Endodermal cell (in vitro differentiated cells): Measurements from ENCODE around the gene UROC1. TPM values are rescaled to one million over a fixed set of nuclear protein-coding genes. Genes with fewer than 3 reads are reported as not detected.

Experiments used
- DNase-seq: peaks from one replicate; pipeline ENCODE4 v3.0.0-alpha.2; 2017
- H3K27ac ChIP-seq: 2 replicates; pipeline ENCODE4 v1.5.1; 2013; ENCODE audit warnings: mild to moderate bottlenecking, low read depth, low read length, moderate library complexity
- H3K27me3 ChIP-seq: 2 replicates; pipeline ENCODE4 v1.6.1; 2013; ENCODE audit warnings: mild to moderate bottlenecking, low read length, moderate library complexity; ENCODE audit not compliant: insufficient read depth, control insufficient read depth, poor library complexity, severe bottlenecking
- H3K36me3 ChIP-seq: 2 replicates; pipeline ENCODE4 v1.7.0; 2013; ENCODE audit warnings: mild to moderate bottlenecking, low read length, moderate library complexity; ENCODE audit not compliant: control insufficient read depth, insufficient read depth
- H3K4me1 ChIP-seq: one replicate; pipeline ENCODE4 v1.7.0; 2013; ENCODE audit warnings: low read length; ENCODE audit not compliant: control insufficient read depth, insufficient read depth
- H3K4me3 ChIP-seq: 2 replicates; pipeline ENCODE4 v1.5.1; 2013; ENCODE audit warnings: mild to moderate bottlenecking, low read length, moderate library complexity
- H3K9ac ChIP-seq: 2 replicates; pipeline ENCODE4 v1.6.1; 2013; ENCODE audit warnings: mild to moderate bottlenecking, low read length, moderate library complexity; ENCODE audit not compliant: poor library complexity, severe bottlenecking; ENCODE audit errors: extremely low read depth
- H3K9me3 ChIP-seq: 2 replicates; pipeline ENCODE4 v1.6.1; 2013; ENCODE audit warnings: mild to moderate bottlenecking, low read length, moderate library complexity; ENCODE audit not compliant: control insufficient read depth
- H3K27ac Mint-ChIP-seq: 2 replicates; pipeline ENCODE4 v1.8.0; 2020; ENCODE audit warnings: mixed read lengths
- H3K27me3 Mint-ChIP-seq: 2 replicates; pipeline ENCODE4 v1.8.0; 2021; ENCODE audit warnings: mild to moderate bottlenecking, mixed read lengths; ENCODE audit not compliant: insufficient read depth
- H3K36me3 Mint-ChIP-seq: 2 replicates; pipeline ENCODE4 v1.8.0; 2020; ENCODE audit warnings: low read depth, mixed read lengths
- H3K4me1 Mint-ChIP-seq: 2 replicates; pipeline ENCODE4 v1.8.0; 2020; ENCODE audit warnings: mixed read lengths
- H3K4me3 Mint-ChIP-seq: 2 replicates; pipeline ENCODE4 v1.8.0; 2020; ENCODE audit warnings: mild to moderate bottlenecking, moderate library complexity, mixed read lengths
- H3K9me3 Mint-ChIP-seq: 2 replicates; pipeline ENCODE4 v1.8.0; 2020; ENCODE audit warnings: mild to moderate bottlenecking, mixed read lengths
- CTCF ChIP-seq: fragments of 200-600 bp; sonication (generic); conservative IDR thresholded peaks from 2 replicates; pipeline ENCODE4 v1.5.0; 2021; ENCODE audit warnings: antibody characterized with exemption, mild to moderate bottlenecking
- WGBS, 2 experiments: methylation state at CpG; one replicate each; pipeline versions ENCODE4 v1.1.5 to v1.1.7; 2013; ENCODE audit warnings: missing lambda C conversion rate in 2 of 2, mixed read lengths in 1 of 2; ENCODE audit not compliant: insufficient coverage in 1 of 2, insufficient read length in 1 of 2; 5-methylcytosine and 5-hydroxymethylcytosine counted together
- long read RNA-seq, 4 experiments: library from polyadenylated mRNA in 2 of 4; library from RNA in 1 of 4; library from capped mRNA in 1 of 4; stranded (forward) in 3 of 4; unstranded in 1 of 4; transcript quantifications; one replicate each; pipeline ENCODE4 v2.0.0, GENCODE V29; 2020 to 2021; ENCODE audit warnings: inconsistent platforms in 1 of 4
- polyA plus RNA-seq, 2 experiments: library from polyadenylated mRNA; stranded (reverse); fragments of 50-300 nt; gene quantifications; one replicate each; pipeline ENCODE4 v1.2.3, GENCODE V29; 2013
- total RNA-seq, 2 donors: library from RNA; stranded (reverse); fragmentation: NEBNext Ultra II Directional in 1 of 2; extraction: Animal tissue kit (Norgen Biotek cat#: 25700) in 1 of 2; gene quantifications; 2 replicates in 1 of 2; 3 replicates in 1 of 2; pipeline ENCODE4 v1.2.1, GENCODE V29; 2021

Gene UROC1
- not detected for total RNA-seq
- not detected for polyA plus RNA-seq (2013, experiment 1 of 2)
- not detected for polyA plus RNA-seq (2013, experiment 2 of 2)
- long read RNA-seq, experiment 1 = 0 reads
- long read RNA-seq, experiment 2 = 0 reads
- long read RNA-seq, experiment 3 = 0 reads
- long read RNA-seq, experiment 4 = 0 reads

GRCh38 chr3:126517291-126517951 lies at the start of gene UROC1:
Gene UROC1 (minus strand): TSS chr3:126517773. CDS start chr3:126517719, 54 bp downstream.
- H3K36me3 ChIP-seq = no peaks in the 10 kb centered on the region
- H3K9ac ChIP-seq = no peak within 1 kb of the TSS
- no peak within 1 kb of the TSS for H3K27ac ChIP-seq
- Mint-ChIP-seq H3K27me3 (peaks cover 3% of the 10 kb centered on the region), H3K4me3 (no peak within 1 kb of the TSS), H3K36me3 (no peaks in the 10 kb centered on the region), H3K4me1 (peaks cover 11% of the 10 kb centered on the region), H3K27ac (peak within 1 kb of the TSS; percentile 72), H3K9me3 (no peaks in the 10 kb centered on the region)
- no peaks in the 10 kb centered on the region for H3K9me3 ChIP-seq
- no peak for TF ChIP-seq CTCF
- H3K4me1 ChIP-seq = peaks cover 7% of the 10 kb centered on the region
- DNase-seq = no peak
- H3K27me3 ChIP-seq = peaks cover 1% of the 10 kb centered on the region
- WGBS, 2 experiments = 95 to 98% methylated on average over 7 to 16 of the region's 16 CpGs
- H3K4me3 ChIP-seq = no peak within 1 kb of the TSS

GRCh38 chr3:126562737-126563276 lies 45.2 kb upstream of the UROC1 start:
- no peak for TF ChIP-seq CTCF
- Mint-ChIP-seq H3K27ac (no peak overlapping the region), H3K4me3 (no peak overlapping the region), H3K4me1 (peaks cover 8% of the 10 kb centered on the region), H3K36me3 (no peaks in the 10 kb centered on the region), H3K9me3 (peaks cover 5% of the 10 kb centered on the region), H3K27me3 (peaks cover 1% of the 10 kb centered on the region)
- Histone ChIP-seq H3K9me3 (no peaks in the 10 kb centered on the region), H3K27me3 (no peaks in the 10 kb centered on the region), H3K4me3 (no peak overlapping the region), H3K27ac (no peak overlapping the region), H3K36me3 (no peaks in the 10 kb centered on the region), H3K9ac (no peak overlapping the region), H3K4me1 (peaks cover 5% of the 10 kb centered on the region)
- 57 to 91% methylated on average over 1 to 2 of the region's 2 CpGs for WGBS, 2 experiments
- DNase-seq = no peak

- no peak within 1 kb of the TSS for H3K4me3 ChIP-seq
- H3K27ac Mint-ChIP-seq = no peak within 1 kb of the TSS
Measured at GRCh38 chr3:126558336-126559071, 40.9 kb upstream of the UROC1 start, which contains the start of gene C3orf22. Gene C3orf22 (minus strand): TSS chr3:126558932. CDS start chr3:126553390, 5,542 bp downstream.

More at GRCh38 chr3:126558336-126559071, 40.9 kb upstream of the UROC1 start, which contains the start of gene C3orf22:
- TF ChIP-seq CTCF = no peak
- no peaks in the 10 kb centered on the region for H3K9me3 ChIP-seq
- WGBS, 2 experiments = 87% methylated on average over 7 to 9 of the region's 9 CpGs
- H3K4me1 ChIP-seq = no peaks in the 10 kb centered on the region
- no peak within 1 kb of the TSS for H3K27ac ChIP-seq
- Mint-ChIP-seq H3K36me3 (no peaks in the 10 kb centered on the region), H3K9me3 (peaks cover 5% of the 10 kb centered on the region), H3K27me3 (peaks cover 1% of the 10 kb centered on the region), H3K4me1 (no peaks in the 10 kb centered on the region), H3K4me3 (no peak within 1 kb of the TSS)
- no peak within 1 kb of the TSS for H3K9ac ChIP-seq
- H3K27me3 ChIP-seq = no peaks in the 10 kb centered on the region
- no peaks in the 10 kb centered on the region for H3K36me3 ChIP-seq
- DNase-seq = peak; percentile 51
